CD4-positive, alpha-beta T cell treated with Interferon gamma for 1 hour (primary cell): Measurements from ENCODE around the gene LDLRAD4.

ENCODE experiments used
- DNase-seq: peaks from one replicate; pipeline ENCODE4 v3.0.0-alpha.2; 2020

Gene LDLRAD4

DNA sequence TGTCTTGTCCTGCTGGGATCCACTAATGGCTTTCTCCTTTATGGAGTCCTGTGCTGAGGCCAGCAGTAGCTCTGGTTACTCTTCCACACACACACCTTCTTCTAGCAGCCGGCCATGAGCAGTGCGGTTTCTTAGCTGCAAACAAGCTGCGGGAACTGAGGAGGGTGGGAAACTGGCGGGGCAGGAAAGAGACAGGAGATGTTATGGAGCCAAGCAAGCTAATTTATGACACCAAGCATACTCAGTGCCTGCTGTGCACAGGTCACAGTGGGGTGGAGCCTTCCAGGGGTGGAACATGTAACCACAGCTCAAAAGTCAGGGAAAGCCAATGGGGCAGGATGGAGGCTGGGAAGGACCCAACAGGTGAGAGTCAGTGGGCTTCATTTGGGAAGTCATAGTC, 327.0 kb downstream of the LDLRAD4 start:
- no peak for DNase-seq

DNA sequence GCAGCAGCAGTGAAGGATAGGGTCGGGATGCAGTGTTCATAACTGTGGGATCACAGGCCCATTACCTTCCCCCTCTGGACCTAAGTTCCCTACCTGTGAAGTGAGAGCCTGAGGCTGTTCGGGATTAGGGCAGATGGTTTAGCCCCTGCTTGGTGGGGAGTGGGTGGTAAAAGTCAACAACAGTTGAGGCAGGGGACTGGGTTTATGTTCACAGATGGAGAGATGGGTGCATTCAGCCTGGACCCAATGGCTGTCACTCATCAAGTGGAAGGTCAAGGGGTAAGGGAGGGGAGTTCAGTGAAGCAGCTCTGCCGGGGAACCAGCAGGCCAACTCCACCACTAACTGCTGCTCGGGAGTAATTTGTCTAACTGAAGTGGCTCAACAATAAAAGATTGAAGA, 327.4 kb downstream of the LDLRAD4 start:
- DNase-seq = no peak

GRCh38 chr18:13546638-13547037, 328.1 kb downstream of the LDLRAD4 start:
- DNase-seq = no peak

DNA sequence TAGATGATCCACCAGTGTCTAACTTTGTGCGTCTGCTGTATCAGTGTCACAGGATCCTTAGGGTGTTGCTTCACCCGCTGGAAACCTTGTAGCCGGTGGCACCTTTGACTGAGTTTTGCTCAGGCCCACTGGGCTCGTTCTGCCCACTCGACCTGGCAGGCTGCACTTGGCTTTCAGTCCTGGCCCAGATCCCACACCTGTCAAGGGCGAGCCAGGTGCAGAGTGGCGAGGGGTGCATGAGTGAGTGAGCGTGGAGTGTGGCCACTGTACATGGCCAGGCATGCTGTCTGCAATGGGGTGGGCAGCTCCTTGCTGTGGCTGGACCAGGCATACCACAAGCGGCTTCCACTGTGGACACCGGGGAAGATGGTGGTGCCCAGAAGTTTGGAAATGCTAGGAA, 328.8 kb downstream of the LDLRAD4 start:
- no peak for DNase-seq

GRCh38 chr18:13548106-13548819, 329.7 kb downstream of the LDLRAD4 start:
- no peak for DNase-seq

- DNase-seq = no peak
Observed at GRCh38 chr18:13548966-13549879, 330.7 kb downstream of the LDLRAD4 start.

- no peak for DNase-seq
Observed at GRCh38 chr18:13549880-13550232, 331.3 kb downstream of the LDLRAD4 start.

- DNase-seq = no peak
Observed at GRCh38 chr18:13550418-13551304, 332.1 kb downstream of the LDLRAD4 start.

DNA sequence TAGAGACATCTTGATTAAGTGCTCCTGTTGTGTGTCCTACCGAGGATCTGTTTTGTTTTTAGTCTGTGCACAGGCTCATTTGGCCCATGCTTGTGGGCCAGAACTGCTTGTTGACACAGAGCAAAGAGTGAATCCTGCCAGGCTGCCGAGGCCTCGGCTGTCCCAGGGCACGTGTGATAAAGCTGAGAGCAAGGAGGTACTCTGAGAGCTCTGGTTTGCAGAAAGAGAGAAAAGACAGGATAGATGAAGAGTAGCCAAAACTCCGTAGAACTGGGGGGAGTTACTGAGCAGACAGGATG, 332.7 kb downstream of the LDLRAD4 start:
- no peak for DNase-seq

GRCh38 chr18:13551841-13552733, 333.5 kb downstream of the LDLRAD4 start:
- no peak for DNase-seq

- no peak for DNase-seq
Observed at GRCh38 chr18:13553449-13553848, 334.9 kb downstream of the LDLRAD4 start.

GRCh38 chr18:13555192-13555591, 336.6 kb downstream of the LDLRAD4 start:
- no peak for DNase-seq

DNA sequence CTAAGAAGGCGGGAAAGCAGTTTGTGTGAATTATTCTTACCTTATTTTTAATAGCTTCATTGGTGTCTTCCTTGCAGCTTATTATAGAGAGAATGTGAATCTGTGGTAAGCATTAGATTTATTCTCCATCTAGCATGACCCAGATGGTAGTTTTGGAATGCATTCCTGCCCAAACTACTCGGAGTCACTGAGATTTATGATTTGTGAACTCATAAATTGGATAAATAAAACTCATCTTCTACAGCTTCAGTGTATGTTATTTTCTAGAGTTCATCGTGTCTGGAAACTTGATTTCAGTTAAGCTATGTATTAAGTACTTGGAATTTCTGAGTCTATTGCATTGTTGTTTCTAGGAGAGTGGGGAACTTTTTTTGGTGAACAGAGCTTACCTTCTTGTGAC, 337.3 kb downstream of the LDLRAD4 start:
- no peak for DNase-seq

DNA sequence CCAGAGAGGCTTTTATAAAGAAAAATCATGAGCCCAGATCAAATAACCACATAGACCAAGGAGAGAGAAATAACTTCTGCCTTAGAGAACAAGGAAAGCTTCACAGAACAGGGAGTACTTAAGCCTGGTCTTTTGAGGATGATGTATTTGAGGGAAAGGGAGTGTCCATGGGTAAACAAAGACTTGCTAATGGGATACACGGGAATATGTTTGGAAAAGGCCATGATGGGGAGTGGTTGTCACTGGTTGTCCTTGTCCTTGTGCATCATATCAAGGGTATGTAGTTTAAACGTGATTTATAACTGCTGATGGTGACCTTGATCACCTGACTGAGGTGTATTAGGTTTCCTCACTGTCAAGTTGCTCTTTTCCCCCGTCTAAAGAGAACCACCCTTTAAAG, 337.9 kb downstream of the LDLRAD4 start:
- DNase-seq = no peak

DNA sequence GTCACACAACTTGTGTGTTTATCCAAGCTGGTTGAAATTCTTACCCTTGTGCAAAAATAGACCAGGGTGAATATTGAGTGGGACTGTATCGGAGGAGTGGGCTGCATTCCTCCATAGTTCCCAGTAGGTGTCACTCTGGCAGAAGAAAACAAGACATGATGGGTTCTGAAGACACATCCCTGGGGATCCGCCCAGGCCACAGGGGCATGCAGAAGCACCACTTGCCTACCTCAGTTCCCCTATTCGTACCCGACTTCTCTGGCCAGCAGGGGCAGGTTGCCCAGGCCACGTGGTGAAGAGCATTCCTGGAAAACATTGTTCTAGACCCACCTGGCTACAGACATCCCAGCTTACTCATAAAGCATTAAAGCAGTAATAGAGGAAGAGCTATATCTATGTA, 339.6 kb downstream of the LDLRAD4 start:
- peak; percentile 60 for DNase-seq

DNA sequence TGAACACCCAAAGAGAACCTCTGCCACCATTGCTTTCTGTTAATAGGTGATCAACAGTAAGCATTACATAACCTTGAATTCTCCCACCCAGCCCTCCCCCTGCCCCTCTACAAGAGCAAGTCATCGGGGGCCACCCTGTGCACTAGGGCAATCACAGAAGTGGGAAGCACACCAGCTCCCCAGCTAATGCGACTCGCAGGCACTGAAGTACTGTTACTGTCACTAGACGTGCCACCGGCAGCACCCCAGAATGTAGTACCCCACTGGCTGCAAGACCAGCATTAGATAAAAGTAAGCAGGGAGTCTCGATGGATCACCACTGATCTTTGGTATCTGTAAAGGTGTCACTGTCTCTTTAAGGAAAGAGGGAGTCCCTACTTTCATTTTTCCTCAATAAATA, 340.2 kb downstream of the LDLRAD4 start:
- no peak for DNase-seq

DNA sequence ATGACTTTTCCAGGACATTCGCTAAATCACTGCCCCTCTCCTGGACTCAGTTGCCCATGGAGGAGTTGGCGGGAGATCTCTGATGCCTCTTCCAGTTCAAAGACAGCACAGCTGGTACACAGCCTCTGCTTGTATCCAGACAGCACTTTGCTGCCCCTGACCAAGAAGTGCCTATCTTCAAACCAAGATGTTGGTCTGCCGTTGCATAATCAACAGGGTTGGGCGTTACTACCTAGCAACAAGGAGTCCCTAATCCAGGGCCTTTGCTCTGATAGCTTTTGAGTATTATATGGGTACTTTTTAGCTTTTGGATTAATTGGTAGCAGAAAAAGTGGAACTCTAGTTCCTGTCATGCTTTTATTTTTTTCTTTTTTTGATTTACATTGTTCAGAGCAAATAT, 341.2 kb downstream of the LDLRAD4 start:
- no peak for DNase-seq

DNA sequence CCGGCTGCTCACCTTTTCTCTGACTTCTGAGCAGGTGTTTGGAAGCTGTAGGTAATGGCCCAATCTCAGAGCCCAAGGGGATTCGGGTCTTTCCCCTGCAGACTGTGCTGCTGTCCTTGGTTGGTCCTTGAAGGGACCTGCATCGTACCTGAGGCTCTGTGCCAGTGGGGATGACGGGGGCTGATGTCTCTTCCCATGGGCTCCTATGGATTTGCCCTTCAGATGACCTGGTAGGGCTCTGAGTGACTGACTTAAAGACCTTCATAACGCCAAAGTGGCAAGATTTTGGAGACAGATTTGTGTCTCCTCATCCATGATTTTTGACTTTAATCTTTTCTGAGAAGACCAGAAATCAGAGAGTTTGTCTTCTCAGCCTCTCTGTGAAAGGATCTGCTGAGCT, 341.7 kb downstream of the LDLRAD4 start:
- no peak for DNase-seq

DNA sequence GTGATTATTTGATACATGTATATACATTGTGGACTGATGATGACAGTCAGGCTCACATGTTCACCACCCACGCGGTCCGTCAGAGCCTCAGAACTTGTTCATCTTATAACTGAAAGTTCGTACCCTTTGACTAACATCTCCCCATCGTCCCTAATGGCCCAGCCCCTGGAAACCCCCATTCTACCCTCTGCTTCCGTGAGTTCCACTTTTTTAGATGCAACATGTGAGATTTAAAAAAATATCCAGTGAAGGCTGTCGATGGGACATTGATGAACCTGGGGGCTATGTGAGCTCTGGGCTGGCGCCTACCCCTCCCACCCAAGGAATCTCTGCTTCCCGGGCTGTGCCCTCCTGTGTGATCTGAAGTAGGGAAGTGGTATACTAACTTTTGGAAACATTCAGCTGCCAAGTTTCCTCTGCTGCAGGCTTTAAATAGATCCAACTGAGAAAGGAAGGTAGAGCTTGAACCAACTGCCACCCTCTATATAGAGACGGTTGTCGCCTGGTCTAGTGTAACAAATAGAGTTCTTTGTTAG, 344.0 kb downstream of the LDLRAD4 start:
- DNase-seq = peak; percentile 73

- peak; percentile 50 for DNase-seq
Observed at GRCh38 chr18:13563390-13563805, 344.8 kb downstream of the LDLRAD4 start.

DNA sequence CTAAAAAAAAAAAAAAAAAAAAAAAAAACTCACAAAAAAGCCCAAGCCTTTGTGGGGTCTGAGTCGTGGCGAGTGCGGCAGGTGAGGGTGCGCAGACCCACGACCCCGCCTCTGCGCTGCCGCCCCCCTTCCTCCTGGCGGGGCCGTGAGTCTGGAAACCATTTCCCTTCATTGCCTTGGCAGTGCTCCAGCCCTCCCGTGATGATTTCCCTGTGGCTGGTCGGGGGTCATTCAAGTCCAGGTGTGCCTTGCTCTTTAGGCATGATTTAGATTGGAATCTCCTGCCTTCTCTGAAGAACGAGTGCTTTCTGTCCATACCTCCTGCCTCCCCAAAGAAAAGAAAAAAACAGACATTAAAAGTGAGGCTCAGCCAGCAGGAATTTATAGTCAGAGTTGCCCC, 346.0 kb downstream of the LDLRAD4 start:
- no peak for DNase-seq

DNA sequence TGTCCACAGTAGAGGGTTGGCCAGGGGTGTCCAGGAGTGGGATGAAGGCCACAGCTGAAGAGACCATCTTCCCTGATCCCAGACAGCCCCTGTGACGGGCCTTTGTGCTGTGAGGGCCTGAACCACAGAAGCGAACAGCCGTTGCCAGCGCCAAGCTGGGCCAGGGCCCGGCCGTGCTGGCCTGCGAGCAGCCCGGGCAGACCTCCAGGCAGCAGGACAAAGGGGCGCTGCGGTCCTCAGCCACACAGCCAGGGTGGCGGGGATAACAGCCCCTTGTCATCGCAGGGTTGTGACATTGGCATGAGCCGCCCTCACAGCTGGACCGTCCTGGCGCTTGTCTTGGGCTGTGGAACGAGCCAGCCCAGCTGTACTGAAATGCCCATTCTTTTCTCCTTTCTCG, 346.7 kb downstream of the LDLRAD4 start:
- no peak for DNase-seq
